PFSK-1 (cell line): ENCODE measurements around the gene ROBO1.

ENCODE experiments used
- FOXP2 ChIP-seq: optimal IDR thresholded peaks from 2 replicates; pipeline ENCODE3; 2011; ENCODE audit warnings: borderline replicate concordance, control low read depth, inconsistent platforms; ENCODE audit not compliant: insufficient read depth; ENCODE audit errors: extremely low read length, extremely low read depth
- POLR2AphosphoS5 ChIP-seq: IDR thresholded peaks from 2 replicates; pipeline ENCODE4 v1.6.1; 2012; ENCODE audit warnings: low read depth, mild to moderate bottlenecking, control low read depth, low read length, moderate library complexity
- REST ChIP-seq, 2 experiments: IDR thresholded peaks; 2 replicates each; pipeline versions ENCODE4 v1.6.1 to v1.8.0; 2011 to 2012; ENCODE audit warnings: low read depth in 2 of 2, low read length in 2 of 2, control low read depth in 1 of 2, inconsistent platforms in 1 of 2, mild to moderate bottlenecking in 1 of 2, moderate library complexity in 1 of 2; ENCODE audit not compliant: insufficient read depth in 1 of 2
- SIN3A ChIP-seq: IDR thresholded peaks from 2 replicates; pipeline ENCODE4 v1.6.1; 2012; ENCODE audit warnings: mild to moderate bottlenecking, low read length, moderate library complexity, borderline replicate concordance; ENCODE audit not compliant: insufficient read depth
- TAF1 ChIP-seq: IDR thresholded peaks from 2 replicates; pipeline ENCODE4 v1.6.1; 2012; ENCODE audit warnings: low read length, control low read depth, borderline replicate concordance; ENCODE audit not compliant: insufficient read depth

Gene ROBO1

DNA sequence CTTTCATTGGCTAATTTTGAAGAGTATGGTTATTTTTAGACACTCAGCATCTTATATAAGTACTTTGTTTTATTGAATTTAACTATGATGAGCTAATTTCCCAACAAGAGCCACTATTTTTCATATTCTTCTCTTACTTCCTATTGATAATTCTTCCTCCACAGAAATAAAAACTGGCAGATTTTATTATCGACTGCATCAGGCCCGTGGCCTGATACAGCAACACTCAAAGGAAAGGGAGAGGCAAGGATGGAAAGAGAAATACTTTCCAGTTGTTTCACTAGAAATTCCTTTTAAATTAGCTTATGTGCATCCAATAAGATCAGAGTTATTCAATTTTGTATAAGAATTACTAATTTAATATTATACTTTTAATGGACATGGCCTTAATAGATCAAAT, 886.3 kb downstream of the ROBO1 start:
- TF ChIP-seq FOXP2 (no peak), REST (IDR thresholded peaks at IDR 0.05; ENCODE audit: insufficient read depth in 1 of 2, low read depth in 2 of 2, low read length in 2 of 2) (no peak), TAF1 (no peak), POLR2AphosphoS5 (no peak), SIN3A (no peak)

DNA sequence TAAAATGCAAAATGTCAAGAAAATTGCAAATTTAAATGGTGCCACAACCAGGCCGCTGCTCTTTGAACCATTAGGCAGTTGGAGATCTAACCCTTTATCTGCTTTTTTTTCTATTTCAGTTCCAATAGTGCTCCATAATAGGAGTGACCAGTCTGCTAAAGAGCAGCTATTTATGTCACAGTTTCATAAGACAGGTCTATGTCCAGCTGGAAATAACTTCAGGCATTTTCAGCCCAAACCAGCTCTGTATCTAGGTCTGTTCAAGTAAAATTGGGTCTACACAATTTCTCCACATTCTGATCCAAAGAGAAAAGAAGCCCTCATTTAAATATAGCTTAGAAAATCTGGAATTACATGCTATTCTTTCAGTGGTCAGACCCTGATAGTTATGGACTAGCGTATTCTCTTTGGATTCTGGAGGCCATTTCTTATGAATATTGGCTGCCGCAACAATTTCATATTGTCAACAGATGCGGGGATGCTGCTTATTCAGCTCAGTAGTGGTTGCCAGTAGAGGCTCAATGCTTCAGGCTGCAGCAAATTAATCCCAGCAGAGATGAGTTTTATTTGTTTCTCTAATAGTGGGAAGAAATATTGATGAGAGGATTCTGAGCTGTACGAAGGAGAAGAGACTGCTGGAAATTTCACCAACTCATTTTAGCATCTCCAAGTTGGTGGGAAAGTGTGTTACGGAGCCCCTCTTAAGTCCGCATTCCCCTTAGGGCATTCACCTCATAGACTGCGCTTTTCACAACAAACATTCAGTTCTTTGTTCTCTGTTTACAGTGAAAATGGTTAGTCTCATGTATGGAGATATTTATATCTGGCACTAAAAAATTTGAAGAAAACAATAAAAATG, 887.0 kb downstream of the ROBO1 start:
- TF ChIP-seq FOXP2 (no peak), TAF1 (no peak), REST (IDR thresholded peaks at IDR 0.05; ENCODE audit: insufficient read depth in 1 of 2, low read depth in 2 of 2, low read length in 2 of 2) (no peak), SIN3A (no peak), POLR2AphosphoS5 (no peak)

- TF ChIP-seq POLR2AphosphoS5 (no peak), SIN3A (no peak), REST (IDR thresholded peaks at IDR 0.05; ENCODE audit: insufficient read depth in 1 of 2, low read depth in 2 of 2, low read length in 2 of 2) (no peak), TAF1 (no peak), FOXP2 (no peak)
These were observed 888.4 kb downstream of the ROBO1 start for GRCh38 chr3:78879295-78879860.

DNA sequence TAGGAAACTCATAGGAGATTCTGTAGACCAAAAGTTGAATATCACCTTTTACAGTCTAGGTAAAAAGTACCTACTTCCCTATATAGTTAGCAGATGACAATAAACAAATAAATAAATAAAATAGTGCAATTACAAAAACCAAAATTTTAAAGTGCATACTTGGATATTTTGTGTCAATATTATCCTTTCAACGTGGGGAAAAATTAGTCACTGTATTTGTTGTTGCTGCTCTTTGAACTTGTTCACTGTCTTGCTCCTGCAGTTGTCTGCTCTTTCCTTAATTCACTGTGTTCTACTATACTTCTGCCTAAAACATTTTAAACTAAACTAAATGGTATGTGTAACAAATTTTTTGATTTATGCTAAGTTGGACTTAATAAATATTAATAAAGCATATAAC, 889.0 kb downstream of the ROBO1 start:
- TF ChIP-seq POLR2AphosphoS5 (no peak), SIN3A (no peak), TAF1 (no peak), REST (IDR thresholded peaks at IDR 0.05; ENCODE audit: insufficient read depth in 1 of 2, low read depth in 2 of 2, low read length in 2 of 2) (no peak), FOXP2 (no peak)
